GM18858 (cell line): ENCODE data around the gene BYSL.

Experiments
- ATAC-seq: cut with Tn5 transposase; IDR thresholded peaks from one replicate; pipeline ENCODE4 v1.9.1; 2021; ENCODE audit not compliant: unreplicated experiment

The BYSL gene

DNA sequence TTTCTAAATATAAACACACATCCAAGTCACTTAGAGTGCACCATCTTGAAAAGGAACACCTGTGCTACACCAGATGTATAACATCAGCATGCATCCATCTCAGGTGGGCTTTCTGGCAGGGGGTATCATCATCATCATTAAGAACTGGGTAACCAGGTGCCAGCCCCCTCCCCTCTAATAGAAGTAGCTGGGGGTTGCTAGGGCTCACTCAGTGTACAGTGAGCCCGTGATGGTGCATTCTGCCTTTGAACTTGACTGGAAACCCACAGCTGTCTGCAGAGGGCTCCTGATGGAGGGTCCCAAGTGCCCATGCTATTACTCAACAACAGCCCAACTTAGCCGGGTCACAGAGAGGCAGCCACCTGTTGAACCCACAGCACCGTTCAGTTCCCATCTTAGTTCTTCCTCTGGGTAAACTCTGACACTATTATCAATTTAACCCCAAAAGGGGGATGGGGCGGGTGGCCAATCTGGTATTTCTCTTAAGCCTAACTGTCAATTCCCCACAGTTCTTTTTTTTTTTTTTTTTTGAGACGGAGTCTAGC is 53.1 kb downstream of the BYSL start:
- ATAC-seq: no peak

DNA sequence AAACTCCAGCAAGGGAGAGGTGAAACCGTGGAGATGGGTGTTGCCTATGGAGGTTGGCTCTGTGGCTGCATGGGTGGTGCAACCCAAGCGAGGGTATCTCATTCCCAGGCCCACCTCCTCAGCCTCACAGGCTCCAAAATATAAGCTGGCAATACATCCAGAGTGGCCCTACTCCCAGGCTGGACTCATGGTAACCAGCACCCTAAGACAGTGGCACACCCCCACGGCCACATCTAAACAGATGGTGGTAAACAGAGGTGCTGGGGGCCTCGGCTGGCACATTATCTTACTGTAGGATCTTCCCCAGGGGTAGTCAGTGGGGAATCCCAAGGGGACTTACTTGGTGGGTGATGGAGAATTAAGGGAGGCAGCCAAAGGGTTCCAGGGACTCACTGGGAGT is 54.0 kb downstream of the BYSL start:
- no peak for ATAC-seq

DNA sequence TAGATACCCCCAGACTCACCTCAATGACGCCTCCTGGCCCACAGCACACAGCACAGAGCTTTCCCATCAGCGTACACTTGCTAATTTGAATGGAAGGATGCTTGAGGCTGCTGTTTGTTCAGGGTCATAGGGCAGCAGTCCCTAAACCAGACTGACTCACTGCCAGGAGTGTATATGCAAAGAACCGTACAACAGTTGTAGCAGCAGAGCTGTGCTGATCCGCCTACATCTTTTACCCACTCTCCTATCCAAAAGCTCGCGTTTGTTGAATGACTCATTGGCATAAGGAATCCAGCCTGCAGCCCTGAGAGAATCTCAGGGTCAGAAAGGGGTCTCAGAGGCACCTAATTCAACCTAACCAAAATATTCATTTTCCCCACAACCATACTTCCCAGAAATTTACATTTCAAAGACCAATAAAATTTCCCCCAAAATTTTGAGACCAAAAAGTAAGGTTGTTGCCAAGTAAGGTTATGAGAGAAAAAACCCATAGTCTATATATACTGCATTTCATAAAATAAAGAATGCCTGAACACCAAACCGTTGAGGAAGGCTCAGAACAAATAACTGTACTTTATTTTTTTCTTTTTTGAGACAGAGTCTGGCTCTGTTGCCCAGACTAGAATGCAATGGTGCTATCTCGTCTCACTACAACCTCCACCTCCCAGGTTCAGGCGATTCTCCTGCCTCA is 55.6 kb downstream of the BYSL start:
- ATAC-seq: no peak
